HL-60 (cell line): Measurements from ENCODE around the gene DDX39A.

Experiments
- CTCF ChIP-seq: IDR thresholded peaks from one replicate; pipeline ENCODE4 v1.5.1; 2011; ENCODE audit warnings: low read length, control low read depth, inconsistent platforms; ENCODE audit not compliant: insufficient read depth
- GABPA ChIP-seq: IDR thresholded peaks from 2 replicates; pipeline ENCODE4 v1.6.1; 2012; ENCODE audit warnings: low read depth
- POLR2AphosphoS5 ChIP-seq: IDR thresholded peaks from 2 replicates; pipeline ENCODE4 v1.6.1; 2012; ENCODE audit warnings: low read depth

GRCh38 chr19:14433554-14434501, 14.7 kb upstream of the DDX39A start:
- TF ChIP-seq CTCF, result no peak
- TF ChIP-seq POLR2AphosphoS5, result no peak; the same call in 1 of the 2 replicates
- no peak for TF ChIP-seq GABPA
